UCSD-AML1 (cell line): ENCODE results near the gene BABAM2.
"Not testable (repeated sequence)": the region's sequence is repeated elsewhere in the genome, so short reads cannot be mapped to it uniquely, and the experiment has no call there.

Experiments
- DNase-seq: peaks from one replicate; lab custom pipeline; 2025; ENCODE audit not compliant: unreplicated experiment; lab: John Stamatoyannopoulos, UW

Gene BABAM2

GRCh38 chr2:27890146-27890923 lies at the start of gene BABAM2, which contains the start of gene RBKS:
Gene BABAM2 (plus strand): TSS chr2:27890729. CDS start chr2:27894557, 3,828 bp downstream.
Gene RBKS (minus strand): TSS chr2:27890387. CDS start chr2:27890345, 42 bp downstream.
- peak; percentile 91 for DNase-seq

GRCh38 chr2:27842894-27843293 lies 47.6 kb upstream of the BABAM2 start:
- no peak for DNase-seq

GRCh38 chr2:27843992-27844391 lies 46.5 kb upstream of the BABAM2 start:
- DNase-seq: no peak

- no peak for DNase-seq
Observed at GRCh38 chr2:27844821-27845255, 45.7 kb upstream of the BABAM2 start.

- no peak for DNase-seq
Observed at GRCh38 chr2:27847333-27847732, 43.2 kb upstream of the BABAM2 start.

GRCh38 chr2:27849558-27850205 lies 40.8 kb upstream of the BABAM2 start:
- DNase-seq: no peak

GRCh38 chr2:27852691-27853090 lies 37.8 kb upstream of the BABAM2 start:
- DNase-seq: no peak

- DNase-seq: no peak
Observed at GRCh38 chr2:27854229-27854862, 36.2 kb upstream of the BABAM2 start.

- DNase-seq: no peak
Observed at GRCh38 chr2:27855476-27855875, 35.1 kb upstream of the BABAM2 start.

- no peak for DNase-seq
Observed at GRCh38 chr2:27856386-27856785, 34.1 kb upstream of the BABAM2 start.

- no peak for DNase-seq
Observed at GRCh38 chr2:27856956-27857355, 33.6 kb upstream of the BABAM2 start.

- DNase-seq: no peak
Observed at GRCh38 chr2:27857417-27858172, 32.9 kb upstream of the BABAM2 start.

- no peak for DNase-seq
Observed at GRCh38 chr2:27860111-27860510, 30.4 kb upstream of the BABAM2 start.

- no peak for DNase-seq
Observed at GRCh38 chr2:27863146-27863545, 27.4 kb upstream of the BABAM2 start.

GRCh38 chr2:27863955-27864354 lies 26.6 kb upstream of the BABAM2 start:
- DNase-seq: not testable (repeated sequence)

GRCh38 chr2:27866237-27866636 lies 24.3 kb upstream of the BABAM2 start:
- DNase-seq: no peak

GRCh38 chr2:27869763-27870162 lies 20.8 kb upstream of the BABAM2 start:
- DNase-seq: no peak

GRCh38 chr2:27870724-27871123 lies 19.8 kb upstream of the BABAM2 start:
- DNase-seq: no peak

GRCh38 chr2:27871802-27872201 lies 18.7 kb upstream of the BABAM2 start:
- no peak for DNase-seq

GRCh38 chr2:27873091-27873490 lies 17.4 kb upstream of the BABAM2 start:
- no peak for DNase-seq
